Activated CD8-positive, alpha-beta memory T cell treated with anti-CD3 and anti-CD28 coated beads, Interleukin-2, amount 50 U/mL, for 24 hours (primary cell): ENCODE results near the gene MRPS7.
A peak's percentile ranks its signal among the peaks of the same experiment; 100 is the strongest.
"Not testable (repeated sequence)": the region's sequence is repeated elsewhere in the genome, so short reads cannot be mapped to it uniquely, and the experiment has no call there.

Experiments
- DNase-seq: peaks from one replicate; pipeline ENCODE4 v3.0.0-alpha.2; 2020; ENCODE audit errors: extremely low read depth

Gene MRPS7

DNA sequence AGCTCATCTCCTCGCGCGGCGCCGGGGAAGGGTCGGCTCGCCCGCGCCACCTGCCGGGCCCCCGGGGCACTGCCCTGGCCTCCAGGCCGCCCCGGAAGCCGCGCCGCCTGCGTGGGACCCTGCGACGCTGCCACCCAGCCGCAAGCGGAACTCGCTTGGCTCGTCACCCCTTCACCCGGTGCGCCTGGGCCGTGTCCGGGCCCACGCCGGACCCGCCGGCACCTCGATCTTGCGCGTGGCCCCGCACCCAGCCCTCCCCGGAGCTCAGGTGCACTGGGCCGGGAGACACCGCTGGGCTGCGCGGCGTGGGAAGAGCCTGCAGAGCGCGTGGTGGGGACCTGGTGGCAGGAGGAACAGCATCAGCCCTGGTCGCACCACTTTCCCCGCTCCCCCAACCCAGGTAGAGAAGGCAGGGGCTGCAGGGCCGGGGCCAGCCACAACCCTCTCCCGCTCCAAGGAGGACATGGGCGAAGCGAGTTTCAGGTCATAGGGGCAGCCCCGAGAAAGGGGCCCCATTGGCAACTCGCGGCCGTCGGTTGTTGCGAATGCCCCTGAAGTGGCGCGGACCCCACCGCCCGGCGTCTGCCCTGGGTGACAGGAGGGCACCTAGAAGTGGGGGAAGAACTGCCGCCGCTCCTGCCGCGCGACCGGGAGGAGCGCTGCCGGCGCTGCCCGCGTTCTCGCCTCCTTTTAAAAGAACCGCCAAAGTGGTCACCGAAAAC lies 9.7 kb downstream of the MRPS7 start:
- DNase-seq: no peak

DNA sequence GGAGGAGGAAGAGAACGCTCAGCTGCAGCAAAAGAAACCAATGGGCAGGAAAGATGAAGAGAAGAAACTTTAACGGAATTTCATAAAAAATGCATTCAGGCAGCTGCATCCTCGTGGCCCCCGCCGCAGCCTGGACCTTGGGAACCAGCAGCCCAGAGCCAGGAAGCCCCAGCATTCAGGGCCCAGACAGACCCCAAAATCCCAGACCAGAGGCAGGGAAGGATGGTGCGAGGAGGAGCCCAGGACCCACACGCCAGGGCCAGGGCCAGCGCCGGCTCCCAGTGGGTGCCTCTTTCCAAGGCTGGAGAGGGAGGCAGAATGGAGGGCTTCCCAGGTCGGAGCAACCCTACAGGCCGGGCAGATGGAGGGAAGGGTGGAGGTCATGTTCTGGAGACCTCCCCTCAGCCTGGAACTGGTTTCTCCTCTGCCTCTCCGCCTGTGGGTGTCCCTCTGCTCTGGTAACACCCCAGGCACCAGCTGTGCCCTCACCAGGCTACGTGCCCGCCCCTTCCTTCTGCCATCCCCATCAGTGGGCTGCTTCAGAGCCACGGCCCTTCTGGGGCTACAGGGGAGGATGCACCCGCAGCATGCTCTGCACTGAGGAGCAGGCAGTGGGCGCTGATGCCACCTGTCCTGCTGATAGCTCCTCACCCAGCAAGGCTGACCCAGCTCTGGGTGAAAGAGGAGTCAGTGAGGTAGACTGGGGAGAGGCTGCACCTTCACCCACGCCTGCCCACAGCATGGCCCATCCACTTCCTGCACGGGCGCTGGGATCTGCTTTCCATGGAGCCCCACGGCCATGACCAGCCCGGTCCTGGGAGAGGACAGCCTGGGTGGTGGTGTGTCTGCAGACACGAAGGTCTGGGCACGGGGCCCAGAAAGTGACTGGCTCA lies 10.5 kb downstream of the MRPS7 start:
- DNase-seq: no peak

- no peak for DNase-seq
Observed at GRCh38 chr17:75272848-75273184, 11.1 kb downstream of the MRPS7 start.

DNA sequence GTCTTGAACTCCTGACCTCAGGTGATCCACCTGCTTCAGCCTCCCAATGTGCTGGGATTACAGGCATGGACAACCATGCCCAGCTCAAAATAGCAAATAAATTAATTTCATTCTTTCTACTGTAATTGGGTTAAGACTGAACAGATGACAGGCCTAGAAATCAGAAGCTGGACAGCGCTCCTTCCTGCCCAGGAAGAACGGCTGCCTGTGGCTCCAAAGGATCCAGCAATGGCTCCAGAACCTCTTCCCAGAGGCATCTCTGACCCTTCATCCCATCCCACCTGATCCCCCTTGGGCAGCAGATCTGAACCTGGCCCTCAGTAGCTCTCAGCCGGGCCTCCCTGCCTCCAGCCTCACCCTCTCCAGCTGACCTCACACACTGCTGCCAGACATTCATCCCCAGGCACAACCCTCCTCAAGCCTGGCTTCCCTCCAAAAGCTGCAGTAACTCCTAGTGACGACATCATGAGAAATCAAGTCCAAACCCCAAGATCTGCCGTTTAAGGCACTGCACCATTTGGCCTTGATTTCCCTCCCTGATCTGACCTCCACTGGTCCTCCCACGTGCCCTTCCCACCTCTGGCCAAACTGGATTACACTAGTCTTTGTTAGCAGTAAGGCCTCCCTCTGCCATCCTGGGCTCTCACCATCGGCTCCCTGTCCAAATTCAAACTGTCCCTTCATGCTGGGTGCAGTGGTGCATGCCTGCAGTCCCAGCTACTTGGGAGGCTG lies 12.5 kb downstream of the MRPS7 start:
- no peak for DNase-seq

DNA sequence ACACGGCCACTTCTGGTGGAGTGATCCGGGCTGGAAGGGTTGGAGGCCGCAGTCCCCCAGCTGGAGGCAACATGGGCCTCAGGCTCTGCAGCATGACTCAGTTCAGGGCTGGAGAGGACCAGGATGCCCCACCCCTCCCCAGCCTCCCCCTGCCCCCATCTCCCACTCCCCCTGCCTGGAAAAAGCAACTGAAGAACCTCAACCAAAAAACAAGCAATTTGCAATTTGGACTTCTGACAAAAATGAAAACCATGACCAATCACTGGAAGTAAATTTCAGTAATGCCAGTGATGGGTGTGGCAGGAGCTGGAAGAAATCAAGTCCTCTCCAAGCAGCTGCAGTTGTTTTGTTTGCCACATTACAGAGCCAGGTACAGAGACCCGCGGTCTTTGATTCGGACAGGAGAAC lies 16.0 kb downstream of the MRPS7 start:
- no peak for DNase-seq

GRCh38 chr17:75280189-75280588 lies 18.5 kb downstream of the MRPS7 start:
- not testable (repeated sequence) for DNase-seq

DNA sequence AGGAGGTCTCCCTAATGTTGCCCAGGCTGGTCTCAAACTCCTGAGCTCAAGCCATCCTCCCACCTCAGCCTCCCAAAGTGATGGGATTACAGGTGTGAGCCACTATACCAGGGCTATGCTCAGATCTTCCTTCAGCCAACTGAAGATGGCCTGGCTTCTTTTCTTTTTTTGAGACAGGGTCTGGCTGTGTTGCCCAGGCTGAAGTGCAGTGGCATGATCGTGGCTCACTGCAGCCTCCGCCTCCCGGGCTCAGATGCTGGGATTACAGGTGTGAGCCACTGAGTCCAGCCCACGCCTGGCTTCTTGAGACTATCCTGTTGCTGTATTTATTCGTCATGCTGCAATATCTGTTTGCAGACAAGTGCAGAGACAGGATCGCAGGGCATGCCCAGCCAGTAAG lies 23.4 kb downstream of the MRPS7 start:
- no peak for DNase-seq

GRCh38 chr17:75287221-75287620 lies 25.5 kb downstream of the MRPS7 start:
- no peak for DNase-seq

- no peak for DNase-seq
Observed at GRCh38 chr17:75288359-75288758, 26.7 kb downstream of the MRPS7 start.

DNA sequence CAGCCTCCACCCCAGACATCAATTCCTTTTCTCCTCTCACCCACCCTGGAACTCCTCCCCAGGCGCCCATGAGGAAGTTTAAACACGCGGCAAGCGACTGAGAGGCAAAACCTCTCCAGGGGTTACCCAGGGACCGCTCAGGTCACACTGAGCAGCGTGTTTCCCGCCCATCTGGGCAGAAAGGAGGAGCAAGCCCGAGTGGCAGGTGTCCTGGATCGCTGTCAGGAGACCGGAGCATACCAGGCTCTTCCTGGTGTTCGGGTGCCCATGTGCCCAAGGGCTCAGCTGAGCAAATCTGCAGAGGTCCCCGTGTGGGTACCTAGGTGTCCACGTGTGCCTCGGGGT lies 27.1 kb downstream of the MRPS7 start:
- no peak for DNase-seq

- DNase-seq: peak; percentile 95
Observed at GRCh38 chr17:75289115-75289831, 27.6 kb downstream of the MRPS7 start, which contains the start of gene SLC25A19. SLC25A19 (minus strand) TSS chr17:75289433; CDS start chr17:75286764, 2,669 bp downstream.

GRCh38 chr17:75289832-75290337 lies 28.2 kb downstream of the MRPS7 start:
- peak; percentile 37 for DNase-seq

DNA sequence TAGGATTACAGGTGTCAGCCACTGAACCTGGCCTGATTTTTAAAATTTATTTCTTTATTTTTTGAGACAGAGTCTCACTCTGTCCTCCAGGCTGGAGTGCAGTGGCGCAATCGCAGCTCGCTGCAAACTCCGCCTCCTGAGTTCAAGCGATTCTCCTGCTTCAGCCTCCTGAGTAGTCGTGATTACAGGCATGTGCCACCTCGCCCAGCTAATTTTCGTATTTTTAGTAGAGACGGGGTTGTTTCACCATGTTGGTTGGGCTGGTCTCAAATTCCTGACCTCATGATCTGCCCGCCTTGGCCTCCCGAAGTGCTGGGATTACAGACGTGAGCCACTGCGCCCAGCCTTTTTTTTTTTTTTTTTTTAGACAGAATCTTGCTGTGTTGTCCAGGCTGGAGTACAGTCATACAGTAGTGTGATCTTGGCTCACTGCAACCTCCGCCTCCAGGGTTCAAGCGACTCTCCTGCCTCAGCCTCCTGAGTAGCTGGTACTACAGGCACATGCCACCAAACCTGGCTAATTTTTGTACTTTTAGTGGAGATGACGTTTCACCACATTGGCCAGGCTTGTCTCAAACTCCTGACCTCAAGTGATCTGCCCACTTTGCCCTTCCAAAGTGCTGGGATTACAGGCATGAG lies 31.2 kb downstream of the MRPS7 start:
- DNase-seq: not testable (repeated sequence)

GRCh38 chr17:75295201-75296158 lies 33.8 kb downstream of the MRPS7 start:
- DNase-seq: no peak

GRCh38 chr17:75300280-75300679 lies 38.6 kb downstream of the MRPS7 start:
- no peak for DNase-seq

GRCh38 chr17:75301049-75301448 lies 39.4 kb downstream of the MRPS7 start:
- DNase-seq: no peak

GRCh38 chr17:75301502-75302206 lies 40.0 kb downstream of the MRPS7 start:
- DNase-seq: no peak

DNA sequence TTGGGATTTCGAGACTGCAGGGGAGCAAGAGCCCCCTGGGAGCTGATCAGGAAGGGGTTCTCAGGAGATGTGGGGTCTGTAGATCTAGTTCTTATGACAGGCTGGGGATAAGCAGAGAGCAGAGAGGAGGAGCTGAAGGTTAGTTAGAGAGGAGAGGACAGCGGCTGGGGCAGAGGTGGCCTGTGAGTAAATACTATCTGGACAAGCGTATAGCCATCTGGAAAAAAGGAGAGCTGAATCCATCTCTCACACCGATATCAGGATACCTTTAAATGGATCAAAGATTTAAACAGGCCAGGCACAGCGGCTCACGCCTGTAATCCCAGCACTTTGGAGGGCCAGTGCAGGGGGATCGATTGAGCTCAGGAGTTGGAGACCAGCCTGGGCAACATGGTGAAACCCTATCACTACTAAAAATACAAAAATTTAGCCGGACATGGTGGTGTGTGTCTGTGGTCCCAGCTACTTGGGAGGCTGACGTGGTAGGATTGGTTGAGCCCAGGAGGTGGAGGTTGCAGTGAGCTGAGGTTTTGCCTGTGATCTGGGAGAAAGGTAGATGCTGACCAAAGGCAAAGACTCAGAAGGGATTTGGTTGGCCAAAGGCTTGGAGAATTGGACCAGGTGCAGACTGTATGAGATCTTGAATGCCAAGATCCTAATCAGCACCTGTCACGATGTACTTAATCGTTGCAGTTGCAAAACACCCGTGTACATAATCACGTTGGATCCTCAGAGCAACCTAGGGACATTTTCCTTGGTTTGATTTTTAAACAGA lies 46.5 kb downstream of the MRPS7 start:
- no peak for DNase-seq
